GM10248 (cell line): ENCODE measurements around the gene GOLIM4.
A peak's percentile ranks its signal among the peaks of the same experiment; 100 is the strongest.

Experiments
- CTCF ChIA-PET: fragments of 300-600 bp; sonication (Branson Sonifier 250); formaldehyde crosslinking; extraction: SDS; loops from one replicate; lab custom pipeline; 2021; ENCODE audit warnings: antibody characterized with exemption; lab: Yijun Ruan, JAX
- POLR2A ChIA-PET: fragments of 350-650 bp; sonication (Branson Sonifier 250); formaldehyde crosslinking; extraction: SDS; loops from one replicate; lab custom pipeline; 2020; ENCODE audit warnings: antibody characterized with exemption; lab: Yijun Ruan, JAX
- DNase-seq: peaks from one replicate; pipeline ENCODE4 v3.0.0; 2012; ENCODE audit errors: extremely low spot score
- CTCF ChIP-seq: IDR thresholded peaks from 2 replicates; pipeline ENCODE4 v1.5.1; 2012; ENCODE audit warnings: mild to moderate bottlenecking, low read depth; ENCODE audit errors: extremely low read depth, missing control alignments, control extremely low read depth

GOLIM4 gene

GRCh38 chr3:168047936-168048335 is 47.8 kb downstream of the GOLIM4 start:
- ChIA-PET CTCF (interaction anchor here (0.6 to 11.9 kb wide), 20 partner anchors 10 to 575 kb away, joined by 3 to 195 read pairs (median 4); partner anchors contain the start of gene GOLIM4), POLR2A (no interaction called here)
- DNase-seq: no peak
- no peak for TF ChIP-seq CTCF

- TF ChIP-seq CTCF: peak; percentile 69
- POLR2A ChIA-PET: no interaction called here
- CTCF ChIA-PET: interaction anchor here (0.6 to 11.9 kb wide), 23 partner anchors 9 to 575 kb away, joined by 3 to 195 read pairs (median 4); partner anchors contain the start of gene GOLIM4
- DNase-seq: peak; percentile 57
Measured at GRCh38 chr3:168047190-168047795, 48.4 kb downstream of the GOLIM4 start.

GRCh38 chr3:168044049-168044448 is 51.7 kb downstream of the GOLIM4 start:
- TF ChIP-seq CTCF: no peak
- ChIA-PET POLR2A (no interaction called here), CTCF (interaction anchor here (11.9 kb wide), 1 partner anchor 122 kb away, joined by 195 read pairs; no protein-coding TSS in a partner anchor)
- DNase-seq: no peak

- peak; percentile 26 for DNase-seq
- ChIA-PET CTCF (interaction anchor here (0.7 to 2.6 kb wide), 13 partner anchors 10 to 648 kb away, joined by 3 to 24 read pairs (median 4); no protein-coding TSS in a partner anchor), POLR2A (no interaction called here)
- peak; percentile 34 for TF ChIP-seq CTCF
Measured at GRCh38 chr3:168040607-168041208, 55.0 kb downstream of the GOLIM4 start.

GRCh38 chr3:168037020-168037419 is 58.7 kb downstream of the GOLIM4 start:
- DNase-seq: no peak
- TF ChIP-seq CTCF: no peak
- POLR2A ChIA-PET: no interaction called here
- CTCF ChIA-PET: interaction anchor here (1.3 to 1.9 kb wide), 3 partner anchors 8 to 129 kb away, joined by 4 to 7 read pairs (median 6); no protein-coding TSS in a partner anchor

- ChIA-PET CTCF (no interaction called here), POLR2A (no interaction called here)
- TF ChIP-seq CTCF: no peak
- no peak for DNase-seq
Measured at GRCh38 chr3:168036619-168037018, 59.1 kb downstream of the GOLIM4 start.
